ENCODE measurements around the gene ASIC5.
"Not testable (repeated sequence)": the region's sequence is repeated elsewhere in the genome, so short reads cannot be mapped to it uniquely, and the experiment has no call there.

Gene ASIC5

DNA sequence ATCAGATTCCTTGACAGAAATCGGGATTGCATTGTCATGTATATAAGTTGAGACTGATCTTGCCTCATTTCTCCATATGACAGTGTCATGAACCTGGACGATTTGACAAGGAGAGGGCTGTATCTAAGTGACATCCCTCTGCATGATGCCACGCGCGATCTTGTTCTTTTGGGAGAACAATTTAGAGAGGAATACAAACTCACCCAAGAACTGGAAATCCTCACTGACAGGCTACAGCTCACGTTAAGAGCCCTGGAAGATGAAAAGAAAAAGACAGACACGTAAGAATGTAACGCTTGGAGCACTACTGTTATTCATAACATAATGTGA, 66.3 kb downstream of the ASIC5 start:
- DNase-seq: no peak

GRCh38 chr4:155799116-155799793, 66.8 kb downstream of the ASIC5 start:
- DNase-seq: no peak

DNA sequence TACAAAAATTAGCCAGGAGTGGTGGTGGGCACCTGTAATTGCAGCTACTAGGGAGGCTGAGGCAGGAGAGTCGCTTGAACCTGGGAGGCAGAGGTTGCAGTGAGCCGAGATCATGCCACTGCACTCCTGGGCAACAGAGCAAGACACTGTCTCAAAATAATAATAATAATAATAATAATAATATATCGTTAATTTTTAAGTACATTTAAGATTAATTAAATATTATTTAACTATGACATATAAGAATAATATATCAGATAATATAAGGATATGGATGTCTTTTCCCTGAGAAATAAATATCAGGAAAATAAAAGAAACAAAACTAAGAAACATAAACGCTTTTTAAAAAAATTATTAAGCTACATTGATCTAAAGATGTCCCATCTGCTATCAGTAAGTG, 68.5 kb downstream of the ASIC5 start:
- not testable (repeated sequence) for DNase-seq

DNA sequence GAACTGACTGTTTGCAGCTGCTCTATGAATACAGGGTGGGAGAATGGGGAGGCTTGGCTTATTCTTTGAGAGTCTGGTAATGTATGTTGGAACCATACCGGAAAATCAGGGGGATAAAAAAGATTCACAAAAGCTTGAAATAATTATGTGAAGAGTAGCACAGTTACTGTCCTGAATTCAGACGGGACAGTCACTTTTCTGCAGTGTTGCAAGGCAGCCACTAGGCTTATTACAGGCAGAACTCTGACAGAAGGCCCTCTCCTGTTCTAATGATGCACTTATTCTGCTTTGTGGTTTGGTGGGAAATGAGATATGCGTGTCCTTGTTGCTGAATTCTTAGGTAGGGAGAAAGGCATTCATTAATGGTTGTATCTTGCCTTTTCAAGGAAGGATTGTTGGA, 70.1 kb downstream of the ASIC5 start:
- peak; percentile 4 for DNase-seq

GRCh38 chr4:155794589-155795236, 71.4 kb downstream of the ASIC5 start:
- DNase-seq: no peak

DNA sequence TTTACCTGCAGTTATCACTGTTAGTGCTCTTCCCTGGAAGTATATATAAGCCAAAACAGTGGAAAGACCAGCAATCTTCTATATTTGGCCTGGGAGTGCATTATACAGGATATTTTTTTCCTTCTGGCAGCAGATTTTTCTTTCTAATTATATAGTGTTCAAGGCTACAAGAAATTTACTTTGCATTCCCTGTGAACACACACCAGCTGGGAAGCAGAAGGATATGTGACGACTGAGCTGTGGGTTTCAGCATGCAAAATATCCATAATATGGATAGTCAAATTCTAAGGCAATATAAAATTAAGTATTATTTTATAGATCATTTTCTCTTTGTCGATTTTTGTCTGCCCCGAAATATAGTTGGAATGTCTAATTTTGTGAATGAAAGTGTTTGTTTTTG, 76.1 kb downstream of the ASIC5 start:
- DNase-seq: no peak

GRCh38 chr4:155789391-155789790, 76.7 kb downstream of the ASIC5 start:
- no peak for DNase-seq

GRCh38 chr4:155787113-155787710, 78.9 kb downstream of the ASIC5 start:
- peak; percentile 58 for DNase-seq

DNA sequence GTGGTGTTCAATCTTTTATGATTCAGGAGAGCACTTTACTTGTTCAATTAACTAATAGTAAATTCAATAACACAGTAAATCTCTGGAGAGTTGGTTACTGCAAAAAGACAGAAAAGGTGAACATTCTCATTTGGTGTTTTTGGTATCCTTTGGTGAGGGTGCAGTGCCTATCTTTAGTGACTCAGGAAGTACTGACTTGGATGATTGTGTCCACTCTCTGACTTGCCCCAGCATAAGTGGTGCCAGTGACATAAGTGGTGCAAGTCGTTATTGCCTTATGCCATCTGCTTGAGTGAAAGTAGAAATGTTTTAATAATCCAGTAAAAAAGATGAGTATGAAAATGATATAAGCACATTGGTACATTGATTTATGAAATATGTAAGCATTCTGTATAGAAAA, 80.2 kb downstream of the ASIC5 start:
- DNase-seq: no peak

DNA sequence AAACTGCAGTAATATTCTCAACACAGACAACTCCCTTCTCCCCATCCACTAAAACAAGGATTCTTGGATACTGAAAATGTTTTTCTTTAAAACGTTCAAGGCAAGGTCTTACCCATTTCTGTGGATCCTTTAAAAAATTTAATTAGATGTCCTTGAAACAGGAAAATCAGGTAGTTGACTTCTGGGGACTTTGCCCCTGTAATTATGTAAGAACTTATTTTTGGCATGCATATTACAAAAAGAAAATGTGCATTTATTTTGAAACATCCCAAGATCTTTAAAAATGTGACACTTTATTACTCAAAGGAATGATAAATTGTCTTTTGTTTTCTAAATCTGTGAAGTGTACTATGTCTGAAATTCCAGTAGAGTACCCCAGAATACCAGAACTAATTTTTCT, 81.4 kb downstream of the ASIC5 start:
- DNase-seq: no peak

DNA sequence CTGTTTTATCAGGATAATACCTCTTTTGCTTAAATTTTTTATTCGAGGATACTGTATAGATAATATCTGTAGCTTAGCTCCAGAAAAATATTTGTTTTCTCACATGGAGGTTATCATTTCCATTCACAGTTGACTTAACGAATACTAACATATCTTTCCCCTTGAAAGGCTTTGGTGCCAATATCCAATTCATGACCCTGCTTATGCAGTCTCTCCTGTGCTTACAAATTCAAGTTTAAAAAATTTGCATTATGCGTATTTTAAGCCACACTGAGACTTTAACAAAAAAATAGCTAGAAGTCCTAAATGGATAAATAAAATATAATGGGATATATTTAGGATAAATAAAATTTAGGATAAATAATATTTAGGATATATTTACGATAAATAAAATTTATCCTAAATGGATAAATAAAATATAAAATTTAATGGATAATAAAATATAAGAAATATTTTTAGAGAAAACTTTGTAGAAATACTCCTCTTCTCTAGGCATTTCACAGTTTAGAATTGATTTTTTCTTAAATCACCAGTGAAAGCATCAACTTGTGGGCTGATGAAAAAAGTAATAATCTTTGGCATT, 84.7 kb downstream of the ASIC5 start:
- no peak for DNase-seq

- DNase-seq: peak; percentile 45
These were observed 85.3 kb downstream of the ASIC5 start for GRCh38 chr4:155780775-155781174.

Data from kidney glomerular epithelial cell (primary cell).